ENCODE results near the gene MTHFD1.
"Not testable (repeated sequence)": the region's sequence is repeated elsewhere in the genome, so short reads cannot be mapped to it uniquely, and the experiment has no call there.

Gene MTHFD1

GRCh38 chr14:64387782-64388532 is at the start of gene MTHFD1:
TSS of gene MTHFD1 (plus strand) at chr14:64388353. CDS start at chr14:64388428, 75 bp downstream.
- H3K36me3 ChIP-seq (replicated peaks) = peaks cover 20% of the 10 kb centered on the region
- in situ Hi-C loops (cut with MboI; ENCODE audit: low sequenced_read_pairs) = no loop called here
- DNase-seq (ENCODE audit: low spot score in 2 of 2) = peak; percentile 99
- no peaks in the 10 kb centered on the region for H3K9me3 ChIP-seq
- H3K4me1 ChIP-seq = peaks cover 10% of the 10 kb centered on the region; the same call in 1 of the 2 replicates
- peak within 1 kb of the TSS; percentile 43 for H3K4me3 ChIP-seq
- no peaks in the 10 kb centered on the region for H3K27me3 ChIP-seq (ENCODE audit: low read depth)

- Histone ChIP-seq H3K4me3 (peak overlapping the region; percentile 60), H3K9me3 (no peaks in the 10 kb centered on the region), H3K36me3 (replicated peaks) (no peaks in the 10 kb centered on the region), H3K27me3 (ENCODE audit: low read depth) (no peaks in the 10 kb centered on the region), H3K4me1 (peaks cover 9% of the 10 kb centered on the region)
- DNase-seq (ENCODE audit: low spot score in 2 of 2) = peak; percentile 97 to 100
- in situ Hi-C loops (cut with MboI; ENCODE audit: low sequenced_read_pairs) = loop anchor here (25.0 kb wide), 1 partner anchor 549 kb away; the partner anchor contains the start of gene SPTB
Measured at GRCh38 chr14:64338616-64339316, 49.4 kb upstream of the MTHFD1 start.

GRCh38 chr14:64340560-64341196 is 47.5 kb upstream of the MTHFD1 start:
- in situ Hi-C loops (cut with MboI; ENCODE audit: low sequenced_read_pairs) = loop anchor here (10.0 to 25.0 kb wide), 2 partner anchors 294 to 547 kb away; partner anchors contain the start of gene SPTB
- Histone ChIP-seq H3K9me3 (no peaks in the 10 kb centered on the region), H3K36me3 (replicated peaks) (no peaks in the 10 kb centered on the region), H3K4me3 (no peak overlapping the region), H3K4me1 (peaks cover 9% of the 10 kb centered on the region), H3K27me3 (ENCODE audit: low read depth) (no peaks in the 10 kb centered on the region)
- DNase-seq (ENCODE audit: low spot score in 2 of 2) = no peak

- DNase-seq (ENCODE audit: low spot score in 2 of 2) = no peak
- no peaks in the 10 kb centered on the region for H3K9me3 ChIP-seq
- no peak overlapping the region for H3K4me3 ChIP-seq
- no peaks in the 10 kb centered on the region for H3K27me3 ChIP-seq (ENCODE audit: low read depth)
- in situ Hi-C loops (cut with MboI; ENCODE audit: low sequenced_read_pairs) = loop anchor here (10.0 to 25.0 kb wide), 2 partner anchors 287 to 540 kb away; partner anchors contain the start of gene SPTB
- H3K36me3 ChIP-seq (replicated peaks) = no peaks in the 10 kb centered on the region
- no peaks in the 10 kb centered on the region for H3K4me1 ChIP-seq
Measured at GRCh38 chr14:64347748-64348147, 40.4 kb upstream of the MTHFD1 start.

- no peaks in the 10 kb centered on the region for H3K9me3 ChIP-seq
- H3K27me3 ChIP-seq (ENCODE audit: low read depth) = no peaks in the 10 kb centered on the region
- H3K4me1 ChIP-seq = no peaks in the 10 kb centered on the region
- no peak for DNase-seq (ENCODE audit: low spot score in 2 of 2)
- in situ Hi-C loops (cut with MboI; ENCODE audit: low sequenced_read_pairs) = loop anchor here (10.0 to 25.0 kb wide), 2 partner anchors 285 to 537 kb away; partner anchors contain the start of gene SPTB
- no peaks in the 10 kb centered on the region for H3K36me3 ChIP-seq (replicated peaks)
- no peak overlapping the region for H3K4me3 ChIP-seq
Measured at GRCh38 chr14:64349741-64350490, 38.2 kb upstream of the MTHFD1 start.

- Histone ChIP-seq H3K27me3 (ENCODE audit: low read depth) (no peaks in the 10 kb centered on the region), H3K36me3 (replicated peaks) (no peaks in the 10 kb centered on the region), H3K4me1 (peaks cover 5% of the 10 kb centered on the region; the same call in 1 of the 2 replicates), H3K4me3 (no peak overlapping the region), H3K9me3 (no peaks in the 10 kb centered on the region)
- no peak for DNase-seq (ENCODE audit: low spot score in 2 of 2)
- in situ Hi-C loops (cut with MboI; ENCODE audit: low sequenced_read_pairs) = no loop called here
Measured at GRCh38 chr14:64363265-64363846, 24.8 kb upstream of the MTHFD1 start.

- in situ Hi-C loops (cut with MboI; ENCODE audit: low sequenced_read_pairs) = no loop called here
- no peaks in the 10 kb centered on the region for H3K36me3 ChIP-seq (replicated peaks)
- DNase-seq (ENCODE audit: low spot score in 2 of 2) = no peak
- H3K27me3 ChIP-seq (ENCODE audit: low read depth) = no peaks in the 10 kb centered on the region
- peaks cover 5% of the 10 kb centered on the region; the same call in 1 of the 2 replicates for H3K4me1 ChIP-seq
- no peak overlapping the region for H3K4me3 ChIP-seq
- no peaks in the 10 kb centered on the region for H3K9me3 ChIP-seq
Measured at GRCh38 chr14:64364907-64365306, 23.2 kb upstream of the MTHFD1 start.

GRCh38 chr14:64365358-64365889 is 22.7 kb upstream of the MTHFD1 start:
- DNase-seq (ENCODE audit: low spot score in 2 of 2); in situ Hi-C loops (cut with MboI; ENCODE audit: low sequenced_read_pairs); H3K27me3 ChIP-seq (ENCODE audit: low read depth); H3K4me3 ChIP-seq; H3K36me3 ChIP-seq (replicated peaks); H3K4me1 ChIP-seq; H3K9me3 ChIP-seq: not testable (repeated sequence)

GRCh38 chr14:64369201-64369600 is 19.0 kb upstream of the MTHFD1 start:
- no peak for DNase-seq (ENCODE audit: low spot score in 2 of 2)
- Histone ChIP-seq H3K27me3 (ENCODE audit: low read depth) (no peaks in the 10 kb centered on the region), H3K9me3 (no peaks in the 10 kb centered on the region), H3K4me3 (no peak overlapping the region), H3K4me1 (no peaks in the 10 kb centered on the region), H3K36me3 (replicated peaks) (no peaks in the 10 kb centered on the region)
- in situ Hi-C loops (cut with MboI; ENCODE audit: low sequenced_read_pairs) = no loop called here

- Histone ChIP-seq H3K4me3 (peak overlapping the region; percentile 43), H3K36me3 (replicated peaks) (peaks cover 15% of the 10 kb centered on the region), H3K27me3 (ENCODE audit: low read depth) (no peaks in the 10 kb centered on the region), H3K4me1 (peaks cover 10% of the 10 kb centered on the region; the same call in 1 of the 2 replicates), H3K9me3 (no peaks in the 10 kb centered on the region)
- DNase-seq (ENCODE audit: low spot score in 2 of 2) = peak; percentile 10 to 53
- in situ Hi-C loops (cut with MboI; ENCODE audit: low sequenced_read_pairs) = no loop called here
Measured at GRCh38 chr14:64387232-64387781, 846 bp upstream of the MTHFD1 start.

- peak in 1 of 2 experiments; percentile 28 for DNase-seq (ENCODE audit: low spot score in 2 of 2)
- Histone ChIP-seq H3K4me1 (peaks cover 10% of the 10 kb centered on the region; the same call in 1 of the 2 replicates), H3K9me3 (no peaks in the 10 kb centered on the region), H3K36me3 (replicated peaks) (peaks cover 20% of the 10 kb centered on the region), H3K27me3 (ENCODE audit: low read depth) (no peaks in the 10 kb centered on the region), H3K4me3 (peak overlapping the region; percentile 43)
- in situ Hi-C loops (cut with MboI; ENCODE audit: low sequenced_read_pairs) = no loop called here
Measured at GRCh38 chr14:64388533-64389285, 556 bp downstream of the MTHFD1 start.

Measured in HAP-1 (cell line).